HG03066 (cell line): ENCODE measurements around the gene PECR.

Experiments used
- ATAC-seq: cut with Tn5 transposase; IDR thresholded peaks from one replicate; pipeline ENCODE4 v1.9.1; 2021; ENCODE audit warnings: low read depth; ENCODE audit not compliant: unreplicated experiment

The PECR gene

DNA sequence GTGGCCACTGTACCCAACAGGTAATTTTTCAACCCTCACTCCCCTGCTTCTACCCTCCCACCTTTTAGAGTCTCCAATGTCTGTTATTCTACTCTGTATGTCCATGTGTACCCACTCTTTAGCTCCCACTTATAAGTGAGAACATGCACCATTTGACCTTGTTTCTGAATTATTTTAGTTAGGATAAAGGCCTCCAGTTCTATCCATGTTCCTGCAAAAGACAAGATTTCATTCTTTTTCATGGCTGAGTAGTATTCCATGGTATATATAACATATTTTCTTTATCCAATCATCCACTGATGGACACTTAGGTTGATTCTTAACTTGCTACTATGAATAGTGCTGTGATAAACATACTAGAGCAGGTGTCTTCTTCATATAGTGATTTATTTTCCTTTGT lies 9.1 kb downstream of the PECR start:
- ATAC-seq = no peak

DNA sequence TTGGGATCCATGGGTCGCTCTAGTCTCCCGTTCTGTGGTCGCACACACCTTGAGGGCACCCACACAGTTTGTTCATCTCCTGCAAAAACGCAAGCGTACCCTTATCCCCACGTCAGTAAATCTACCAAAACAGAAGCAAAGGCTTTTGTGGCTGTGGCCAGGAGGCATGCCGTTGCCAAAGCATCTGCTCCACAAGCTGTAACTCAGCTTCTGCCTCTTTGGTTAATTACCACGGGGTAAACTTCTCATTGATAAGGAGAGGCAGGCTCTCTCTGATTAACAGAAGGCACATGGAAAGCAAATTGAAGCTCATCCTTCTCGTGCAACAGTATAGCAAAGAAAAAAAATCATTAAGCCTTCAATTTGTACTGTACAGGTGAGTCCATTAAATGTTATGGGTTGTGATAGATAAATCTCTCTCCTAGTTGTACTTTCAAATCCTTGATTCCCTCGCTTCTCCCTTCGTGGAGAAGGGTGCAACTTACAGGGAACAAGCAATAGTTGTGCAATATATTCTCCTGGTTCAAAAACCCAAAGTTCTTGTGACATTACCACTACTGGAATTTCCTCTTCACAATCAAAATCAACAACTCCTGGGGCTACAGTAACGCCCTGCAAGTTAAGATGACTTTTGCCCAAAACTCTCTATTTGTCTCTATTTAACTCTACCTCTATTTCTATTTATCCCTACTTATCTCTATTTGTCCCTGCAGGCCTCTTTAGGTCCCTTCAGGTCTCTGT lies 10.3 kb downstream of the PECR start:
- ATAC-seq = no peak

DNA sequence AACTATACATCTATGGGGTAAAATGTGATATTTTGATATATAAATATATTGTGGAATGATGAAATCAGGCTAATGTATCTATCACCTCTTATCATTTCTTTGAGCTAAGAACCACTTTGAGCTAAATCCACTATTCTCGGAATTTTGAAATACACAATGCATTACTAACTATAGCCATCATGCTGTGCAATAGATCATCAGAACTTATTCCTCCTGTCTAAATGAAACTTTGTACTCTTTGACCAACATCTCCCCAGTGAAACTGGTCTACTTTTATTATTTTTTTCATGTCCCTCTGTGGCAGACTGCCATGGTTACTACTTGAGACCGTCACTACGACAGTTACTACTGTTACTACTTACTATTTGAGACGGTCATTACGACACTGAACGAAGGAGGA lies 11.4 kb downstream of the PECR start:
- ATAC-seq = no peak

DNA sequence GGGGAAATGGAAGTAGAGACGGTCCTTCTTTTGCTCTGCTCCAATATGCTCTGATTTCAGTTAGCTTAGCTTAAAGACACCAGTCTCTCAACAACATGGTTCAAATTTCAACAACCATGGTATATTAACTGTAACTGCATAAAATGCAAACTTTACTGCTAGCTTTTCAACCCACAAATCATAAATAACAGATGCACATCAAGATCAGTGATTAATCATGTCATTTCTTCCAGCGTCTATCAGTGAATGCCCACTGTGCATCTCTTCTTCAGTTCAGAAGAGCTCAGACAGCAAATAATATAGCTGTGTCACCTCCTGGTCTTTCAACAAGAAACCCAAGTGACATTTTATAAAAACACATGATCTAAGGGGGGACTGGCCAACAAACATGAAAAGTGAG lies 12.6 kb downstream of the PECR start:
- ATAC-seq = no peak

DNA sequence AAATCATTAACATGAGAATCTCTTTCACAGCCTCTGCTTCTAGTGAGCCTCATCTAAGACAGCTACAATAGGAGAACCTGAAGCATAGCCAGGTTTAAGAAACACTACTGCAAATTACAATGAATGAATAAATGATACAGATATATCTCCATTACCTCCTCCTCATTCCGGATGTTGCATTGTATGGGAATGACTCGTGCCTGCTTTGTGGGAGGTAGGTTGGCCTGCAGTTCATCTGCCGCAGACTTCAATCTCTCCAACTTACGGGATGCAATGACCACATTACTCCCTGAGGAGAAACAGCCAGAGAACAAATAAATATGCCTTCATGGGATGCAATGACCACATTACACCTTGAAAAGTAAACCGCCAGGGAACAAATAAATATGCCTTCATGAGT lies 15.4 kb downstream of the PECR start:
- no peak for ATAC-seq

DNA sequence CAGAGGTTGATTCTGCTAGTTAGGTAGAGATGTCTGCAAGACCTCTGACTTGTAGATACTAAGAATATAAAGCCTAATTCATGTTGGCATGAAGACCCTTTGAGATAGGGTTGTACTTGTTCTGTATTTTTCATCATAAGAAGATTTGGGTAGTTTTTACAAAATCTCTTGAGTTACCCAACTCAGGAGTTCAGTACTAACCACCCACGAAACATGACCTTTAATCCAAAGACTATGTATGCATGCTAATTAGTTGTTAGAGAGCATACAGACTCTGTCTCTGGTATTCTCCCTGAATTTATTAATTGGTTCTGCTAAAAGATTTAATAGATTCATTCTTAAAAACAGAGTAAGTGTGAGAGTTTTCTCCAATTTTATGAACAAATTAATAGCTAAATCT lies 16.9 kb downstream of the PECR start:
- no peak for ATAC-seq

DNA sequence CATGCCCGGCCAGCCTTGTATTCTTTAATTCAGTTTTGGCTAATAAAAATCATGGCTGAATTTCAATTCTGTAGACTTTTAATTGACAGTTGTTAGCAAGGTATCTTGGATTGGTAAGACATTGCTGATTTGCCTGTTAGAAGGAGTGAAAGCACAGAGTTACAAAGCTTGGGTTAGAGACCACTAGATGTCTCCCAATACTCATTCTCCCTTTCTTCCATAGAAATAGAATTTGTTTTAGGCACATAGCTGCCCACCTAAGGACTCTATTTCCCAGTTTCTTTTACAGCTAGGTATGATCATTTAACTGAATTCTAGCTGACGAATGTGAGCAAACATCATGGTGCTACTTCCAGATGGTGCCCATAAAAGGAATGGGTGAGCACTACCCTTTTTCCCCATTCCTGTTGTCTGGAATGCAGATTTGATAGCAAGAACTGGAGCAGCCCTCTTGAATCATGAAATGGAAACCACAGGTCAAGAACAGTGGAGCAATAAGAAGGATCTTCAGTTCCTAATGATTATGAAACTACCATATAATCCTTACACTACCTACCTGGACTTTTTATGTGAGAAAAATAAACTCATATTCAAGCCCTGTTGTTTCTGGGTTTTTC lies 17.5 kb downstream of the PECR start:
- no peak for ATAC-seq

DNA sequence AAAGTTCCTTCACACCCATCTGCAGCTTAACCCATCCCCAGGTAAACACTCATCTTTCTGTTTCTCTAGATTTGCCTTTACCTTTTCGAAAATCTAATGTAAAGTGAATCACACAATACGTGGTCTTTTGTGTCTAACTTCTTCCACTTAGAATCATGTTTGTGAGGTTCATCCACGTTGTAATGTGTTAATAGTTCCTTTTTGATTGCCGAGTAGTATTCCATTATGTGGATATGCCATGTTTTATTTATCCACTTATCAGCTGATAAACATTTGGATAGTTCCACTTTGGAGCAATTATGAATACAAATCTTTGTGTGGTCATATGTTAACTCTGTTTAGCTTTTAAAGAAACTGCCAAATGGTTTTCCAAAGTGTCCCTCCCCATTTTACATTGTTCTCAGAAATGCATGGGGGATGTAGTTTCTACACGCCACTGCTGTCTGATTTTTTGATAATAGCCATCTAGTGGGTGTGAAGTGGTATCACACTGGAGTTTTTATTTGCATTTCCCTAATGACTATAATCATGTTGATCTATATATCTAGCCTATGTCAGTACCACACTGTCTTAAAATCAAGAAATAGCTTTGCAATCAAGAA lies 22.3 kb downstream of the PECR start:
- ATAC-seq = no peak

DNA sequence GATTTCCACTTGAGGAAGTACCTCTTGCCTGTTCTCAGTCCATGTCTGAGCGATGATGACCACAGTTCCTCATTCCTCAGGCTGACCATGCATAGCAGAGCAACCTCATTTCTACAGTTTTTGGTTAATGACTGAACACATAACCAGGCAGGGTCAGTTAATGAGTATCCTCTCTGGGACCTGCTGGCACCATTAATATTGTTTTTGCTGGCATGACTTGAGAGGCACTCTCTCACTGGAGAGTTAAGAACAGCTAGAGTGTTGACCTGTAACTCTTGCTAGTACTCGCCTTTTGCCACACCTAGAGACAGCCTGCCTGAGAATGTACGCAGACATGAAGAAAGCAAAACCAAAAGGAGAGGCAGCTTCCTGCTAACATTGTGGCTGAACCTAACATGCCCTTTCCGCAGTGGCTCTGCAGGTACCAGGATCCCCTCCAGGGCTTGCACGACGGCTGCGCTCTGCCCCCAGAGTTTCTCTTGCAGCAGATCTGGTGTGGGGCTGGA lies 23.9 kb downstream of the PECR start:
- ATAC-seq = peak; percentile 81

DNA sequence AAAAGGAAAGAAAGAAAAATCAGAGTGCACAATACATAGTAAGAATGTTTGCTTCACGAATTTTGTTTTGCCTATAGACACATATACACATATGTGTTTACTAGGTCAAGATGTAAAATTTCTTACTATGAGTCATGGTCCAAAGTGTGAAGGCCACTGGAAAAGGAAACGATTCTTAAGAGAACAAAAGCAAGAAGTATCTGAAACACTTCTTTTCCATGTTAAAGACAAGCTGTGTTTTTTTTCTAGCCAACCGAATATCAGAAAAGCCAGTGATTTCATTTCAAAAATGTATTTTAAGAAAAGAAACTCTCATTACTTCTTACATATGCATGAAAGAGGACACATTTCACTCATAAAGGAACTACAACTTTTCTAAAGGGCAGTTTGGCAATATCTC lies 24.9 kb downstream of the PECR start:
- peak; percentile 51 for ATAC-seq

DNA sequence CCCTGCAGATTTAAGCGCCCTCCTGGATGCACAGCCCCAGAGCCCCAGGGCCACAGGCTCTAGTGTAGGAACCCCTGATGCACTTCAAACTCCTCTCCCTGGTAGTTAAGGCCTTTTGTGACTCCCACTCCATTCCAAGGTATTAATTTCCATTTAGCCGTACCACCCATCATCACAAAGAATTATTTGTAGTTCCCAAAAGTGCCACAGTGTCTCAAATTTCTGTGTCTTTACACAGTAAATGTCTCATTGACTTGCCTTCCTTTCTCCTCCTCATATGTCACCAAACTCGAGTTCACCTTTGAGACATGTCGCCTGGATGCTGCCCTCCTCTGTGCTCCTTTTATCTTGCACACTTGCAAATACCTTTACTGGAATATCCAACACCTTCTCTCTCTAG lies 25.9 kb downstream of the PECR start:
- no peak for ATAC-seq

DNA sequence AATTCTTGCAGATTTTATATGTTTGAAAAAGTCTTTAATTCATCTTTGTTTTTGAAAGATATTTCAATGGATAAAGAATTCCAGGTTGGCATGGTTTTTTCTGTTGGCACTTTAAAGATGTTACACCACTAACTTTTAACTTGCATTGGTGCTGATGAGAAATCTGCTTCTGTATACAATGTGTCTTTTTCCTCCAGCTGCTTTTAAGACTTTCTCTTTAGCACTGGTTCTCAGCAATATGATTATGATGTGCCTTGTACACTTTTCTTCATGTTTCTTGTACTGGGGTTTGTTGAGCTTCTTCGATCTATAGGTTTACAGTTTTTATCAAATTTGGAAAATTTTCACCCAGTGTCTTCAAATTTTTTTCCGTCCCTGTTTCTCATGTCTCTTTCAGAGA lies 29.2 kb downstream of the PECR start:
- no peak for ATAC-seq

DNA sequence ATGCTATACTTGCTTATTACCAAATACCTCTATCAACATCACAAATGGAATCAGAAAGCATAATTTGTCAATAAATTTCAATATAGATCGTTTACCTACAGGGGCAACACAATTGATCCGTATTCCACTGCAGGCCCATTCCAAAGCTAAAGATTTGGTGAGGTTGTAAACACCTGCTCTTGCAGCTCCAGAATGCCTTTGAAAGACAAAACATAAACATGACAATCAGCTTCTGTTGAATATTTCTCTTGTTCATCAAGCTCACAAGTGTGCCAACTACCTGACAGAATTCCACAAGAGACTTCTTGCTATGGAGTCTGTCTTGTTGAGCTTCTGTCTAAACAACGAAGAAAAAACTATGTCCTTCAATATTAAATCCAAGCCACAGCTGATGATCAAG lies 30.3 kb downstream of the PECR start:
- ATAC-seq = no peak

DNA sequence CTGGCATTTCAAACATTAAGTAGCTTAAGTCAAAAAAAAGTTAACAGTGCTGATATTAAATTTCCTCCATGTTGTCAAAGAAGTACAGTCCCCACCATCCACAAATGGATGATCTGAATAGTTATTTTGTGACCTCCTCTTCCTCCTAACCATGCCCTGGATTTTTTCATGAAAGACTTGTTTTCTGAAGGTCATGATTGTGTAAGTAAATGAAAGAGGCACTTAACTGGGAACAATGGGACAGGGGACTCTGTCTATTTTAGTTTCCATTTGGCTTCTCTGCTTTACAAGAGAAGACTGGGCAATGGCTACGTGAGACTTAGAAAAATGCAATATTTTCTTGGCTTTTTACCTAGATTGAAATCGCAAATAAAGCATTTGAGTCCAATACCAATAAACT lies 32.2 kb downstream of the PECR start:
- ATAC-seq = no peak

DNA sequence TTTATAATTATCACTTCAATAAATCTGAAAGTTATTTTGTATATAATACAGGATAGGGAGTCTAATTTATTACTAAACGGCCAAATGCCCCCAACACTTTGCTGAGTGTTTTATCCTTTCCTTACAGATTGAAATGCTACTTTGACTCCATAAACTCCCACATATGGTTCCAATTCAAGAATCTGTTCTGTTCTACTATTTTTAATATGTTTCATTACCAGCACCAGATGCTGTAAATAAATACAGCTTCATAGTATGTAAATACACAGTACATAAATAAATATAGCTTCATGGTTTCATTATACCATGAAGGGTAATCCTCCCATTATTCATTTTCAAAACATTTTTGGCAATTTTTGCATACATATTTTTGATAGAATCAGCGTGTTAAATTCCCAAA lies 34.2 kb downstream of the PECR start:
- ATAC-seq = no peak

DNA sequence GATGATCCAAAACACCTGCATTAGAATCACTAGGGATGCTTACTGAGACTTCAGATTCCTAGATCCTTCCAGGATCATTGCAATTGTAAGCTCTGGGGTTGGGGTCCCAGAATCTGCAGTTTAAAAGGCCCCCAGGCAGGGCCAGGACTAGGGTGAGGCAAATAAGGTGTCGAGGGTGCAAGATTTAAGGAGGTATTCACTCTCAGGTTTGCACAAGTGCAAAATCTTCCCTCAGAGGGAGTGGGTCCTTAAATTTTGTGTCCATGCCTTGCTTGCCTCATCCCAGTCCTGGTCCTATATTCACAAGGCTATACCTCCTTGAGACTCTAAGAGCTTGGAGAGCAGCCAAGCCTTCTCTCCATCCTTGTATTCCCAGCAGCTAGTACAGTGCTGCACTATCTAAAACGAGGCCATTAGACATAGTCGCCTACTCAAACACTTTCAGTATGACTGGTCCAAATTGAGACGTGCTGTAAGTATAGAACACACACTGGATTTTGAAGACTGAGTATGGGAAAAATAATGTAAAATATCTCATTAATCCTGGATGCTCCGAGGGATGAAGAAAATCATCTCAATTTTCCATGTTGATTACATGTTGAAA lies 36.6 kb downstream of the PECR start:
- ATAC-seq = peak; percentile 97

DNA sequence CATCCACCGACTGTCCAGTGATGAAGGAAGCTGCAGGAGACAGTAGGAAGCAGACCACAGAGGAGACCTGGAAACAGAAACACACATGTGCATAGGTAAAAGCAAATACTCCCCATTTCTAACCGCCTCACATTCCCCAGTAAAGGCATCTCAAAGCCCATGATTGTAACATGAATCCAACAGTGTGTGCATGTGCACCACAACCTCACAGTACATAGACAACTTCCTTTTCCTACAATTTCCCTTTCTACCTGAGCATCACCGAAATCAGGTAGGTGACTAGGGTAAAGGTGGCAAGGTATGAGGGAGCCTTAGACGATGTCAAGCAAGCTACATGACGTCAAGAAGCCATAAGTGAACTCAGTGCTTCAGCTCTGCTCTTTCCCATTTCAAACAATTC lies 37.7 kb downstream of the PECR start:
- no peak for ATAC-seq

DNA sequence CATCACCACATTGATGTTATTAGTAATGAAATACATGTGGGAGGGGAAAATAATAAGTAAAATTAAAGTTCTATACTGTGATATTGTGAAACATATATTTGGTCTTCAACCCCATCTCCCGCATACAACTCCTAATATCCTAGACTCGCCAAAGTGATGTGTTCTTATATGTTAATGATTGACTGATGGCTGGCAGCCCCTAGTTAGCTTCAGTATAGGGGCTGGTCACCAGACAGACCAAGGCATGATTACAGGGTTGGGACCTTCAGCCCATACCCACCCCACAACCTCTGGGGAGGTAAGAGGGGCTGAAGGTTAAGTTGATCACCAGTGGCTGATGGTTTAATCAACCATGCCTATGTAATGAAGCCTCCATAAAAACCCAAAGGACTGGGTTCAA lies 40.2 kb downstream of the PECR start:
- ATAC-seq = no peak

DNA sequence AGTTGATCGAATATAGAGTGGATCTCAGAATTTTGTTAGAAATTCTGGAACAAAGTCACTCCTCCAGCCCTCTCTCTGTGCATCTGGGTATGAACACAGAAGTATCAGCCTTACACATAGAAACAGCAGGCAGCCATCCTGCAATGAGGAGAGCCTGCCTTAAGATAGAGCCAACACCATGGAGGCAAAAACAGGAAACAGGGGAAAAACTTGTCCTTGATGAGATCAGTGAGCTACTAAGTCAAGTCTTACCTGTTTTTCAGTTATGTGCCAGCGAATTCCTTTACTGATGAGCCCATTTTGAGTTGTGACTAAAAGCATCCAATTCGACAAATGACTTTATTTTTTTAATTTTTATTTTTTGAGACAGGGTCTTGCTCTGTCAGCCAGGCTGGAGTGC lies 41.7 kb downstream of the PECR start:
- no peak for ATAC-seq

DNA sequence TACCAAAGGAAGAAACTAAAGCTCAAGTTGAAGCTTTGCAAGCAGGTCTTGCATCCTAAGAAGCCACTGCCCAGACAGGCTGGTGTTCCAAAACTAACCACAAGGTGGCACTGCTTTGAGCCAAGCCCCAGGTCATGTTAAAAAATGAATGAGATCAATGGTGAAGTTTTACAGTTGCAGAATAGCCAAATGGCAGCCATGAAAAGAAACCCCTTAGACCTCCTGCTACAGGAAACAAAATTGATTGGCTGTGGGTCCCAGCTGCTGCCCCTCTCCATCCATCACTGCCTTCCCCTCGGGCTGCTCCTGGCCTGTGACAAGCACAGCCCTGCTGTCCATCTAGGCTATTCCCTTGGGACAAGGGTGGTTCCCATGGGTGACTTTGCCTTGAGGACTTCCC lies 47.5 kb downstream of the PECR start:
- peak; percentile 38 for ATAC-seq

DNA sequence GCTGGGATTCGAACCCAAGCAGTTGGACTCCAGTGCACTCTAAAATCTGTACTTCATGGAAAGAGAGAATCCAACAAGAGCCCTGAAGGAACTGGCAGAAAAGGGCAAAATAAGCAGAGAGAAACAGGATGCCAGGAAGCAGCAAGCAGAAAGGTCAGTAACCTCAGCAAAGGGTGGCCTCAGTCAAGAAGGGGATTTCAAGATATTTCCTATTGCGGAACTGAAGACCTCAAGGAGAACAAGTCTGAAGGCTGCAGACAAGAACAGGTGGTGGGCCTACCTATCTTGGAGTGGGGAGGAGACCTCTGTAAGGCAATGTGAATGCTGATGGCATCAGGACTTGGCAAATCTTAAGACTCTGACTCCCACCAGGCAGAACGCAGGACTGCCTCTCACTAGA lies 48.2 kb downstream of the PECR start:
- no peak for ATAC-seq
